ENCODE results near the gene EXD1. TPM values are rescaled to one million over a fixed set of nuclear protein-coding genes. Genes with fewer than 3 reads are reported as not detected.

The EXD1 gene
- total RNA-seq, 2 experiments from 2014 or later = not detected

GRCh38 chr15:41259546-41260189 lies 29.1 kb upstream of the EXD1 start:
- H3K9me2 ChIP-seq (ENCODE audit: insufficient read depth, low read length) = no peaks in the 10 kb centered on the region
- BruUV-seq (replicated peaks) = no TSS peak
- peaks cover 17% of the 10 kb centered on the region for H3K4me1 ChIP-seq (ENCODE audit: insufficient read depth, low read length, poor library complexity, severe bottlenecking)
- H4K20me1 ChIP-seq (ENCODE audit: insufficient read depth, low read length) = no peaks in the 10 kb centered on the region
- no peak for TF ChIP-seq EZH2phosphoT487 (IDR thresholded peaks at IDR 0.05; ENCODE audit: borderline replicate concordance, low read depth, low read length)
- TF ChIP-seq CTCF (conservative IDR thresholded peaks at IDR 0.05; ENCODE audit: low read length) = no peak
- H3K79me2 ChIP-seq (ENCODE audit: insufficient read depth, low read depth, low read length) = no peaks in the 10 kb centered on the region
- no peak overlapping the region for H3K4me3 ChIP-seq (ENCODE audit: low read depth, low read length, poor library complexity, severe bottlenecking)
- H3K27ac ChIP-seq (ENCODE audit: low read depth, low read length, poor library complexity, severe bottlenecking) = peak overlapping the region; percentile 11
- no peak overlapping the region for H2AFZ ChIP-seq (ENCODE audit: low read length)
- ChIA-PET POLR2A (interaction anchor here (0.5 to 1.1 kb wide), 3 partner anchors 18 to 355 kb away, joined by 3 to 4 read pairs (median 4); no protein-coding TSS in a partner anchor), CTCF (ENCODE audit: unreplicated experiment) (no interaction called here)
- no peak overlapping the region for H3K4me2 ChIP-seq (ENCODE audit: low read length)
- peaks cover 34% of the 10 kb centered on the region for H3K36me3 ChIP-seq (ENCODE audit: insufficient read depth, low read length)
- no peak for DNase-seq (ENCODE audit: low spot score)
- no peaks in the 10 kb centered on the region for H3K9me3 ChIP-seq (ENCODE audit: low read length)
- intact Hi-C loops (cut with micrococcal nuclease; ENCODE audit: unreplicated experiment) = no loop called here

DNA sequence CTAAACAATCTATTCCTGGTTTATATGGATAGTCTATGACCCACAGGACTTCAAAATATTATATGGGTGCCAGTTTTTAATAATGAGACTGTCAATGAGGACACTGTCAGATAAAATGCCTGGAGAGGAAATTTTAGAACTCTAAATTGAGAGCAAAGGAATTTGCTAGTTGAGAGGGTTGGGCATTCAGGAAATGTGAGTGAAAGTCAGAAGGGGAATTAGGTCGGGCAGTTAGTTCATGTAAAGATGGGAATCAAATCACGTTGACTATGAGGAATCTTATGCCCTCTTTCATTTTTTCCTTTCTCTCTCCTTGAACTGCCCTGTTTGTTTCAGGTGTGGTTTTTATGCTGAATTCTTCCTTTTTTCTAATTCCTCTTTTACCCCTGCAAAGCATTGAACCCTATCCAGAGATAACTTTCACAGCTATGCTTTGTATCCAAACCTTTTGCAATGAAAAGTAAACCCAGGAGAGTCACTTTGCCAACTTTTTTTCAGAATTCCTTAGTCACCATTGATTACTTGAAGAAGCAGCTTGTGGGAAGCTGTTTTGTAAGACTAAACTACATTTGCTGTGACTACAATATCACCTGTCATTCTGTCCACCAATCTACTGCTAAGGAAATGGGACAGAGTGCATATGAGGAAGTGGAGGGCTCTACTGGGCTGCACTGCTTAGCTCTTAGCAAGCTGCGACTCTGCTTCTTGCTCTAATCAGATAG lies 28.4 kb upstream of the EXD1 start:
- intact Hi-C loops (cut with micrococcal nuclease; ENCODE audit: unreplicated experiment) = no loop called here
- peak overlapping the region; percentile 11 for H3K27ac ChIP-seq (ENCODE audit: low read depth, low read length, poor library complexity, severe bottlenecking)
- POLR2A ChIA-PET = interaction anchor here (0.5 to 1.3 kb wide), 4 partner anchors 13 to 150 kb away, joined by 3 to 6 read pairs (median 4); no protein-coding TSS in a partner anchor

More for the DNA sequence above, 28.4 kb upstream of the EXD1 start:
- Histone ChIP-seq H3K4me3 (ENCODE audit: low read depth, low read length, poor library complexity, severe bottlenecking) (no peak overlapping the region), H3K9me2 (ENCODE audit: insufficient read depth, low read length) (no peaks in the 10 kb centered on the region), H3K4me2 (ENCODE audit: low read length) (no peak overlapping the region), H2AFZ (ENCODE audit: low read length) (no peak overlapping the region), H3K4me1 (ENCODE audit: insufficient read depth, low read length, poor library complexity, severe bottlenecking) (peaks cover 24% of the 10 kb centered on the region), H3K36me3 (ENCODE audit: insufficient read depth, low read length) (peaks cover 26% of the 10 kb centered on the region), H3K79me2 (ENCODE audit: insufficient read depth, low read depth, low read length) (no peaks in the 10 kb centered on the region), H4K20me1 (ENCODE audit: insufficient read depth, low read length) (no peaks in the 10 kb centered on the region), H3K9me3 (ENCODE audit: low read length) (no peaks in the 10 kb centered on the region)
- TF ChIP-seq CTCF (conservative IDR thresholded peaks at IDR 0.05; ENCODE audit: low read length) (no peak), EZH2phosphoT487 (IDR thresholded peaks at IDR 0.05; ENCODE audit: borderline replicate concordance, low read depth, low read length) (no peak)
- CTCF ChIA-PET (ENCODE audit: unreplicated experiment) = no interaction called here
- no TSS peak for BruUV-seq (replicated peaks)
- peak; percentile 47 for DNase-seq (ENCODE audit: low spot score)

Data from OCI-LY7 (cell line).